ENCODE data around the gene INO80. TPM values are rescaled to one million over a fixed set of nuclear protein-coding genes. Genes with fewer than 3 reads are reported as not detected.

The INO80 gene
- total RNA-seq, 1 experiment from 2014 or later, result 33.8 TPM

GRCh38 chr15:40978141-40978540 lies 137.9 kb downstream of the INO80 start:
- ChIA-PET POLR2A (interaction anchor here (1.1 kb wide), 1 partner anchor 14 kb away, joined by 4 read pairs; no protein-coding TSS in a partner anchor), CTCF (interaction anchor here (1.0 kb wide), 1 partner anchor 37 kb away, joined by 5 read pairs; no protein-coding TSS in a partner anchor)
- Mint-ChIP-seq H3K9me3 (ENCODE audit: unreplicated experiment) (no peaks in the 10 kb centered on the region), H3K4me3 (ENCODE audit: unreplicated experiment) (no peak overlapping the region), H3K4me1 (ENCODE audit: insufficient read depth, unreplicated experiment) (no peaks in the 10 kb centered on the region), H3K27ac (ENCODE audit: low read depth, unreplicated experiment) (no peak overlapping the region), H3K27me3 (ENCODE audit: insufficient read depth, unreplicated experiment) (no peaks in the 10 kb centered on the region), H3K36me3 (ENCODE audit: insufficient read depth, unreplicated experiment) (peaks cover 81% of the 10 kb centered on the region)
- TF ChIP-seq CTCF (IDR thresholded peaks at IDR 0.05; ENCODE audit: unreplicated experiment), result no peak
- BruUV-seq (replicated peaks), result no TSS peak
- intact Hi-C loops (cut with micrococcal nuclease), result no loop called here
- no peak for DNase-seq (ENCODE audit: unreplicated experiment)

GRCh38 chr15:40976819-40977218 lies 139.3 kb downstream of the INO80 start:
- Mint-ChIP-seq H3K36me3 (ENCODE audit: insufficient read depth, unreplicated experiment) (peaks cover 68% of the 10 kb centered on the region), H3K4me1 (ENCODE audit: insufficient read depth, unreplicated experiment) (peaks cover 12% of the 10 kb centered on the region), H3K27ac (ENCODE audit: low read depth, unreplicated experiment) (no peak overlapping the region), H3K4me3 (ENCODE audit: unreplicated experiment) (no peak overlapping the region), H3K27me3 (ENCODE audit: insufficient read depth, unreplicated experiment) (no peaks in the 10 kb centered on the region), H3K9me3 (ENCODE audit: unreplicated experiment) (no peaks in the 10 kb centered on the region)
- DNase-seq (ENCODE audit: unreplicated experiment), result no peak
- POLR2A ChIA-PET, result interaction anchor here (0.5 to 0.8 kb wide), 2 partner anchors 133 to 456 kb away, joined by 3 to 4 read pairs; partner anchors contain the start of gene SPINT1
- BruUV-seq (replicated peaks), result no TSS peak
- intact Hi-C loops (cut with micrococcal nuclease), result no loop called here
- CTCF ChIA-PET, result interaction anchor here (0.6 kb wide), 1 partner anchor 17 kb away, joined by 3 read pairs; no protein-coding TSS in a partner anchor
- no peak for TF ChIP-seq CTCF (IDR thresholded peaks at IDR 0.05; ENCODE audit: unreplicated experiment)

- peaks cover 50% of the 10 kb centered on the region for H3K36me3 Mint-ChIP-seq (ENCODE audit: insufficient read depth, unreplicated experiment)
- no peaks in the 10 kb centered on the region for H3K27me3 Mint-ChIP-seq (ENCODE audit: insufficient read depth, unreplicated experiment)
- H3K27ac Mint-ChIP-seq (ENCODE audit: low read depth, unreplicated experiment), result no peak overlapping the region
- intact Hi-C loops (cut with micrococcal nuclease), result no loop called here
- CTCF ChIA-PET, result interaction anchor here (1.0 to 2.0 kb wide), 2 partner anchors 33 to 69 kb away, joined by 3 to 15 read pairs; no protein-coding TSS in a partner anchor
- BruUV-seq (replicated peaks), result no TSS peak
- H3K4me3 Mint-ChIP-seq (ENCODE audit: unreplicated experiment), result no peak overlapping the region
- no peak for DNase-seq (ENCODE audit: unreplicated experiment)
- no peak for TF ChIP-seq CTCF (IDR thresholded peaks at IDR 0.05; ENCODE audit: unreplicated experiment)
- peaks cover 12% of the 10 kb centered on the region for H3K4me1 Mint-ChIP-seq (ENCODE audit: insufficient read depth, unreplicated experiment)
- POLR2A ChIA-PET, result no interaction called here
- no peaks in the 10 kb centered on the region for H3K9me3 Mint-ChIP-seq (ENCODE audit: unreplicated experiment)
Measured at GRCh38 chr15:40974879-40975278, 141.2 kb downstream of the INO80 start.

- CTCF ChIA-PET, result interaction anchor here (1.0 kb wide), 1 partner anchor 28 kb away, joined by 5 read pairs; no protein-coding TSS in a partner anchor
- no peak for DNase-seq (ENCODE audit: unreplicated experiment)
- POLR2A ChIA-PET, result interaction anchor here (0.6 kb wide), 1 partner anchor 233 kb away, joined by 4 read pairs; no protein-coding TSS in a partner anchor
- H3K36me3 Mint-ChIP-seq (ENCODE audit: insufficient read depth, unreplicated experiment), result no peaks in the 10 kb centered on the region
- BruUV-seq (replicated peaks), result no TSS peak
- H3K27me3 Mint-ChIP-seq (ENCODE audit: insufficient read depth, unreplicated experiment), result no peaks in the 10 kb centered on the region
- TF ChIP-seq CTCF (IDR thresholded peaks at IDR 0.05; ENCODE audit: unreplicated experiment), result no peak
- no peak overlapping the region for H3K4me3 Mint-ChIP-seq (ENCODE audit: unreplicated experiment)
- H3K27ac Mint-ChIP-seq (ENCODE audit: low read depth, unreplicated experiment), result no peak overlapping the region
- intact Hi-C loops (cut with micrococcal nuclease), result no loop called here
- H3K9me3 Mint-ChIP-seq (ENCODE audit: unreplicated experiment), result no peaks in the 10 kb centered on the region
- peaks cover 12% of the 10 kb centered on the region for H3K4me1 Mint-ChIP-seq (ENCODE audit: insufficient read depth, unreplicated experiment)
Measured at GRCh38 chr15:40969363-40969762, 146.7 kb downstream of the INO80 start.

All from MCF 10A (cell line).